Measurements from ENCODE around the gene SURF1.
"Not testable (repeated sequence)": the region's sequence is repeated elsewhere in the genome, so short reads cannot be mapped to it uniquely, and the experiment has no call there.

The SURF1 gene

DNA sequence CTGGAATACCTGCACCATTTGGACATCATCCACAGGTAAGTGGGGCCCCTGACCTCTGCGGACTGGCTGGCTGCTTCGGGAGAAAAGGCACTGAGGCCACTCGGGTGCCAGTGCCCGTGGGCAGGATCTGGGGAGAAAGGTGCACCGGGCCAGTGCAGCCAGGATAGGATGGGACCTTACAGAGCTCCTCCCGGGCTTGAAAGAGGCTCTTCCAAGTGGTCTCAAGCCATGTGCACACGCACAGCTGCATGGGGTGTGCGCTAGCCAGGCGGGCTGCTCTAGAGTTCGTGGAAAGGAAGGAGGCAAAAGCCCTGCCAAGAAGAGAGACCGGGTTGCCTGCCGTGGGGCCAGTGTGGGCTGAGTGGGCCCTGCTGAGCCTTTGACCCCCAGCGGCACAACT lies 33.3 kb upstream of the SURF1 start:
- no peak for ATAC-seq
- Mint-ChIP-seq H3K36me3 (no peaks in the 10 kb centered on the region), H3K9me3 (no peaks in the 10 kb centered on the region), H3K4me3 (no peak overlapping the region), H3K27ac (no peak overlapping the region), H3K4me1 (peaks cover 2% of the 10 kb centered on the region)
- DNase-seq (ENCODE audit: low spot score in 2 of 2): no peak

GRCh38 chr9:133389025-133389557 lies 32.8 kb upstream of the SURF1 start:
- Mint-ChIP-seq H3K4me3 (no peak overlapping the region), H3K27ac (no peak overlapping the region), H3K4me1 (no peaks in the 10 kb centered on the region), H3K36me3 (no peaks in the 10 kb centered on the region), H3K9me3 (no peaks in the 10 kb centered on the region)
- DNase-seq (ENCODE audit: low spot score in 2 of 2) (no peak), ATAC-seq (no peak)

DNA sequence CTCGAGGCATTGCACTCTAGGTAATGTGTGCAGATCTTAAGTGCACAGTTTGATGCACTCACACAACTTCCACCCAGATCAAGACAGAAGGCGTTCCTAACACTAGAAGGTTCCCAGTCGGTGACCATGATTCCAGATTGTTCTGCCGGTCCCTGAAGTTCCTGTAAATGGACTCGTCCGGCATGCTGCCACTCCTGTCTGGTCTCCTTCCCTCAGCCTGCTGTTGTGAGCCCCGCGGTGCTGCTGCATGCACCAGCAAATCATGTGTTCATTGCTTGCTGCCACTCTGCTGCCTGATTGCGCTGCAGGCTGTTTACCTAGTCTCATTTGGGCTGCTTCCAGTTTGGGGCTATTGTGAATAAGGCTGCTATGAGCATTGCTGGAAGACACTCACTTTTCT lies 31.4 kb upstream of the SURF1 start:
- ATAC-seq (no peak), DNase-seq (ENCODE audit: low spot score in 2 of 2) (no peak)
- Mint-ChIP-seq H3K27ac (no peak overlapping the region), H3K9me3 (no peaks in the 10 kb centered on the region), H3K4me3 (no peak overlapping the region), H3K4me1 (no peaks in the 10 kb centered on the region), H3K36me3 (no peaks in the 10 kb centered on the region)

DNA sequence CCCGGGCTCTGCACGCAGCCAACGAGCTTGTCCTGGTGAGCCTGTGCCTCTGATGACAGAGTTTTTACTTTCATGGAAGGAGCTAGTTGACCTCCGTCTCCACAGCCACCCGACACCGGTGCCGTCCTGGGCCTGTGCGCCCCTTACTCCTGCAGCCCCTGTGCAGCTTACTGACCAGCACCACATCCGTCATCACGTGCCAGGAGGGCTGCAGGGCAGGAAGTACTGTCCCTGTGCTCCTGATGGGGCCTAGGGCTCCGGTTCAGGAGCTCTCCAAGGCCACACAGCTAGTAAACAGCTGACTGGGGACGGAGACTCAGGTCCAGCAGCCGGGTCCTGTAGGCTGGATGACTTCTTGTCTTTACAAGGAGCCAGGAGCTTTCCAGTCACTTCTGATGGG lies 30.1 kb upstream of the SURF1 start:
- H3K9me3 Mint-ChIP-seq: no peaks in the 10 kb centered on the region
- no peak overlapping the region for H3K27ac Mint-ChIP-seq
- DNase-seq (ENCODE audit: low spot score in 2 of 2) (no peak), ATAC-seq (no peak)
- H3K4me1 Mint-ChIP-seq: no peaks in the 10 kb centered on the region
- no peak overlapping the region for H3K4me3 Mint-ChIP-seq
- H3K36me3 Mint-ChIP-seq: no peaks in the 10 kb centered on the region

DNA sequence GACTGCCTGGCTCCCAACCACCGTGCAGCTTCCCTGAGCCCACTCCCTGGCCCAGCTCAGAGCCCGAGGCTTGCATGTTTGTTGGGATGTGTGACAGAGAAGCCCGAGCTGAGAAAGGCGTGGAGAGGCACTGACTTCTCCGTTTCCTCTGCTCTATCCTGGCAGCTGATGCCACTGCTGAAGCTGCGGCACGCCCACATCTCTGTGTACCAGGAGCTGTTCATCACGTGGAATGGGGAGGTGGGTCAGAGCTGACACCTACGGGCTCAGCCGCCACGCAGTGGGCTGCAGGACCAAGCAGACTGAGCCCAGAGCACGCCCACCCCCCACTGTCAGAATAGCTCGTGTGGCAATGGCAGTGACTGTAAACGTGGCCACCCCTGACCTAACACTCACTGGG lies 29.2 kb upstream of the SURF1 start:
- no peaks in the 10 kb centered on the region for H3K9me3 Mint-ChIP-seq
- H3K4me1 Mint-ChIP-seq: no peaks in the 10 kb centered on the region
- ATAC-seq: no peak
- no peak overlapping the region for H3K4me3 Mint-ChIP-seq
- DNase-seq (ENCODE audit: low spot score in 2 of 2): no peak
- no peaks in the 10 kb centered on the region for H3K36me3 Mint-ChIP-seq
- H3K27ac Mint-ChIP-seq: no peak overlapping the region

GRCh38 chr9:133384736-133385321 lies 28.5 kb upstream of the SURF1 start:
- DNase-seq (ENCODE audit: low spot score in 2 of 2) (no peak), ATAC-seq (no peak)
- Mint-ChIP-seq H3K4me1 (no peaks in the 10 kb centered on the region), H3K9me3 (no peaks in the 10 kb centered on the region), H3K27ac (no peak overlapping the region), H3K36me3 (no peaks in the 10 kb centered on the region), H3K4me3 (no peak overlapping the region)

- no peak overlapping the region for H3K27ac Mint-ChIP-seq
- ATAC-seq (no peak), DNase-seq (ENCODE audit: low spot score in 2 of 2) (no peak)
- H3K9me3 Mint-ChIP-seq: no peaks in the 10 kb centered on the region
- H3K36me3 Mint-ChIP-seq: no peaks in the 10 kb centered on the region
- H3K4me3 Mint-ChIP-seq: no peak overlapping the region
- H3K4me1 Mint-ChIP-seq: no peaks in the 10 kb centered on the region
Observed at GRCh38 chr9:133383438-133383837, 27.2 kb upstream of the SURF1 start.

DNA sequence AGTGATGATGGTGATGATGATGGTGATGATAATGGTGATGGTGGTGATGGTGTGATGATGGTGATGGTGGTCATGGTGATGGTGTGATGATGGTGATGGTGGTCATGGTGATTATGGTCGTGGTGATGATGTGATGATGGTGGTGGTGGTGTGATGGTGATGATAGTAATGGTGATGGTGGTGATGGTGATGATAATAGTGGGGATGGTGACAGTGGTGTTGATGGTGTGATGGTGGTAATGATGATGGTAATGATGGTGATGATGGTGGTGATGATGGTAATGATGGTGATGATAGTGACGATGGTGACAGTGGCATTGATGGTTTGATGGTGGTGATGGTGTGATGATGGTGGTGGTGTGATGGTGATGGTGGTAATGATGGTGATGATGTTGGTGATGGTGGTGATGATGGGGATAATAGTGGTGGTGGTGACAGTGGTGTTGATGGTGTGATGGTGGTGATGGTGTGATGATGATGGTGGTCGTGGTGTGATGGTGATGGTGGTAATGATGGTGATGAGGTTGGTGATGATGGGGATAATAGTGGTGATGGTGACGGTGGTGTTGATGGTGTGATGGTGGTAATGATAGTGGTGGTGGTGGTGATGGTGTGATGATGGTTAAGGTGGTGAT lies 26.3 kb upstream of the SURF1 start:
- H3K27ac Mint-ChIP-seq: no peak overlapping the region
- peak; percentile 20 for ATAC-seq
- H3K4me3 Mint-ChIP-seq: no peak overlapping the region
- H3K9me3 Mint-ChIP-seq: no peaks in the 10 kb centered on the region
- DNase-seq (ENCODE audit: low spot score in 2 of 2): no peak
- H3K4me1 Mint-ChIP-seq: no peaks in the 10 kb centered on the region
- no peaks in the 10 kb centered on the region for H3K36me3 Mint-ChIP-seq

GRCh38 chr9:133380734-133381133 lies 24.4 kb upstream of the SURF1 start:
- no peak for DNase-seq (ENCODE audit: low spot score in 2 of 2)
- Mint-ChIP-seq H3K4me3 (no peak overlapping the region), H3K27ac (no peak overlapping the region), H3K36me3 (no peaks in the 10 kb centered on the region), H3K4me1 (no peaks in the 10 kb centered on the region), H3K9me3 (no peaks in the 10 kb centered on the region)
- ATAC-seq: no peak

GRCh38 chr9:133379153-133380086 lies 23.1 kb upstream of the SURF1 start:
- Mint-ChIP-seq H3K27ac (no peak overlapping the region), H3K9me3 (no peaks in the 10 kb centered on the region), H3K4me3 (no peak overlapping the region), H3K4me1 (no peaks in the 10 kb centered on the region), H3K36me3 (peaks cover 10% of the 10 kb centered on the region)
- ATAC-seq: no peak
- DNase-seq (ENCODE audit: low spot score in 2 of 2): no peak

GRCh38 chr9:133378408-133378962 lies 22.2 kb upstream of the SURF1 start:
- Mint-ChIP-seq H3K36me3 (peaks cover 20% of the 10 kb centered on the region), H3K9me3 (no peaks in the 10 kb centered on the region), H3K4me3 (no peak overlapping the region), H3K27ac (no peak overlapping the region), H3K4me1 (no peaks in the 10 kb centered on the region)
- DNase-seq (ENCODE audit: low spot score in 2 of 2): no peak
- ATAC-seq: no peak

DNA sequence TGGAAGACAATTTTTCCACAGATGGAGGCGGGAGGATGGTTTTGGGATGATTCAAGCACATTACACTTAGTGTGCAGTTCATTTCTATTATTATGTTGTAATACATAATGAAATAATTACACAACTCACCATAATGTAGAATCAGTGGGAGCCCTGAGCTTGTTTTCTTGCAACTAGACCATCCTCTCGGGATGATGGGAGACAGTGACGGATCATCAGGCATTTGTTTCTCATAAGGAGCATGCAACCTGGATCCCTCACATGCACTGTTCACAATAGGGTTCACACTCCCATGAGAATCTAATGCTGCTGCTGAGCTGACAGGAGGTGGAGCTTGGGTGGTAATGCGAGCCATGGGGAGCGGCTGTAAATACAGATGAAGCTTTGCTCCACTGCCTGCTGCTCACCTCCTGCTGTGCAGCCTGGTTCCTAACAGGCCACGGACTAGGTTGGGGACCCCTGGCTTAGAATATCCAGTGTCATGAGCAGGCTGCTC lies 21.5 kb upstream of the SURF1 start:
- peak overlapping the region; percentile 89 for H3K4me3 Mint-ChIP-seq
- no peak overlapping the region for H3K27ac Mint-ChIP-seq
- peaks cover 27% of the 10 kb centered on the region for H3K36me3 Mint-ChIP-seq
- DNase-seq (ENCODE audit: low spot score in 2 of 2) (no peak), ATAC-seq (no peak)
- H3K4me1 Mint-ChIP-seq: peaks cover 7% of the 10 kb centered on the region
- no peaks in the 10 kb centered on the region for H3K9me3 Mint-ChIP-seq

- Mint-ChIP-seq H3K4me3 (peak overlapping the region; percentile 89), H3K36me3 (peaks cover 32% of the 10 kb centered on the region), H3K4me1 (peaks cover 12% of the 10 kb centered on the region)
- H3K9me3 Mint-ChIP-seq; ATAC-seq; DNase-seq (ENCODE audit: low spot score in 2 of 2); H3K27ac Mint-ChIP-seq: not testable (repeated sequence)
Observed at GRCh38 chr9:133377280-133377679, 21.0 kb upstream of the SURF1 start.

DNA sequence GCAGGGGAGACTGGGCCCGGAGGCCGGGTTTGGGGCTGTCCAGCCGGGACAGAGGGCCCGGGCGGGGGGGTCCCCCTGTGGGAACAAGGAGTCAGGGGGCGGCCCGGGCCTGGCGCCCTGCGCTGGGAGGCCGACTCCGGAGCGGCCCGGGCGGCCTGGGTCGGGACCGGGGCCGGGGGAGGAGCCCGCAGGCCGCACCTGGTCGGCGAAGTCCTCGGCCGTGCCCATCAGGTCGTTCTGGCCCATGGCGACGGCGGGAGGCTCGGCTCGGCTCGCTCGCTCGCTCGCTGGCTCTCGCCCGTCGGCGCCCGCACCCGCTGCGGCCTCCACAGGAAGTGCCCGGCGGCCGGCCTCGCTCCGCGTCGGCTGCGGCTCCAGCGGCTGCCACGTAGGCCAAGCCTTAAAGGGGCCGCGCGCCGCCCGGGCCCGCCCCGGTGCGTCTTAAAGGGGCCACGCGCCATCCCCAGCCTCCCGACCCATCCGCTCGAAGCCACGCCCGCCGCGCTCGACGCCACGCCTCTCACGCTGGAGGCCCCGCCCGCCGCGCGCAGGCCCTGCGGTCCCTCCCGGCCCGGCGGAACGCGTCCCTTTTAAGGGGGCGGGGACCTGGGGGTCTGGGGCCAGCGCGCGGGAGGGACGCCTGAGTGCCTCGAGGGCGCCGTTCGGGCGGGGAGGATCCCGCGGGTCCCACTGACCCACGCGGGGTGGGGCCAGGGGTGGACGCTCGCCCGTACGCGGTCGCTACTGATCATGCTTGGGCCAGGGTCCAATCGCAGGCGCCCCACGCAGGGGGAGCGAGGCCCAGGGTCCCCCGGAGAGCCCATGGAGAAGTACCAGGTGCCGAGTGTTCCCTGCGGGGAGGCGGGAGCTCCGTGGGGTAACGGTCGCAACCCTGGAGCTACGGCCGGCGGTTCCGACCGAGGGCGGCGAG lies 19.7 kb upstream of the SURF1 start, which contains the start of the genes STKLD1 and SURF4:
Gene STKLD1, plus strand, starts transcription at position 643 of the 931 bp plus-strand sequence. Its CDS starts 108 bp downstream, at position 751.
Gene SURF4, minus strand, starts transcription at position 337 of the 931 bp plus-strand sequence. Its CDS starts 91 bp downstream, at position 246.
- Mint-ChIP-seq H3K4me3 (peak within 1 kb of the TSS; percentile 89), H3K27ac (peak within 1 kb of the TSS; percentile 98), H3K9me3 (no peaks in the 10 kb centered on the region), H3K36me3 (peaks cover 44% of the 10 kb centered on the region), H3K4me1 (peaks cover 24% of the 10 kb centered on the region)
- peak; percentile 82 for ATAC-seq
- peak; percentile 96 to 98 for DNase-seq (ENCODE audit: low spot score in 2 of 2)
